GM12878 (cell line): Measurements from ENCODE around the gene IMPACT. TPM values are rescaled to one million over a fixed set of nuclear protein-coding genes. Genes with fewer than 3 reads are reported as not detected.

Experiments
- ATAC-seq: fragments of 200-7000 bp; cut with Tn5 transposase; 3 replicates; pipeline ENCODE4 v1.9.1; 2020; ENCODE audit warnings: mild to moderate bottlenecking, moderate library complexity
- BruUV-seq: library from RNA; stranded (reverse); fragments of 400-500 nt; replicated peaks from 2 replicates; lab custom pipeline; 2021; lab: Mats Ljungman, UMichigan
- CTCF ChIA-PET: fragments of 300-600 bp; sonication (Branson Sonifier 250); formaldehyde crosslinking; extraction: SDS; loops from one replicate; lab custom pipeline; 2021; ENCODE audit warnings: inconsistent platforms; lab: Yijun Ruan, JAX
- POLR2A ChIA-PET: fragments of 350-600 bp; formaldehyde crosslinking; extraction: SDS; loops from one replicate; lab custom pipeline; 2021; ENCODE audit warnings: inconsistent platforms; lab: Charles Lee
- RAD21 ChIA-PET: fragments of 300-600 bp; sonication (Branson Sonifier 250); formaldehyde crosslinking; loops from one replicate; lab custom pipeline; 2023; ENCODE audit warnings: antibody characterized with exemption; ENCODE audit not compliant: unreplicated experiment; lab: Charles Lee
- SMC1A ChIA-PET: fragments of 300-600 bp; sonication (Branson Sonifier 250); formaldehyde crosslinking; loops from one replicate; lab custom pipeline; 2023; ENCODE audit not compliant: unreplicated experiment, uncharacterized antibody; lab: Charles Lee
- DNase-seq: peaks from one replicate; pipeline ENCODE4 v3.0.0-alpha.2; 2011; ENCODE audit warnings: low read depth, low spot score
- FAIRE-seq: peaks from 3 replicates; lab custom pipeline; 2011; peaks lifted over from hg19 to GRCh38; lab: Jason Lieb, UNC
- H2AFZ ChIP-seq: 2 replicates; pipeline ENCODE4 v1.6.0; 2011; ENCODE audit warnings: low read depth, low read length, control low read depth; ENCODE audit not compliant: control insufficient read depth
- H3K27ac ChIP-seq: 2 replicates; pipeline ENCODE4 v1.5.1; 2011; ENCODE audit warnings: control low read depth; ENCODE audit not compliant: control insufficient read depth, insufficient read depth
- H3K27me3 ChIP-seq, 2 experiments: replicated peaks in 1 of 2; 2 replicates each; pipeline versions ENCODE4 v1.6.0 to v1.6.1; 2011; ENCODE audit warnings: low read length in 1 of 2; ENCODE audit not compliant: control insufficient read depth in 2 of 2, insufficient read depth in 2 of 2
- H3K36me3 ChIP-seq, 2 experiments: 2 replicates each; pipeline ENCODE4 v1.5.1; 2011; ENCODE audit warnings: low read length in 1 of 2; ENCODE audit not compliant: control insufficient read depth in 2 of 2, insufficient read depth in 2 of 2
- H3K4me1 ChIP-seq: 2 replicates; pipeline ENCODE4 v1.6.1; 2011; ENCODE audit warnings: mild to moderate bottlenecking, low read length, moderate library complexity, mixed read lengths; ENCODE audit not compliant: control insufficient read depth, insufficient read depth
- H3K4me2 ChIP-seq: 2 replicates; pipeline ENCODE4 v1.6.0; 2011; ENCODE audit warnings: control low read depth; ENCODE audit not compliant: control insufficient read depth, insufficient read depth
- H3K4me3 ChIP-seq: fragments of 200-600 bp; sonication (generic); 2 replicates; pipeline ENCODE4 v1.5.1; 2016
- H3K79me2 ChIP-seq: 2 replicates; pipeline ENCODE4 v1.6.0; 2011; ENCODE audit warnings: low read length; ENCODE audit not compliant: control insufficient read depth, insufficient read depth
- H3K9ac ChIP-seq: 2 replicates; pipeline ENCODE4 v1.8.0; 2011; ENCODE audit warnings: low read length, control low read depth, mixed read lengths; ENCODE audit not compliant: control insufficient read depth, insufficient read depth
- H3K9me3 ChIP-seq: replicated peaks from 3 replicates; pipeline ENCODE4 v1.5.1; 2011; ENCODE audit warnings: mild to moderate bottlenecking, low read length; ENCODE audit not compliant: control insufficient read depth, insufficient read depth
- H4K20me1 ChIP-seq: 2 replicates; pipeline ENCODE4 v1.6.0; 2011; ENCODE audit not compliant: control insufficient read depth, insufficient read depth
- BACH1 ChIP-seq: fragments of 450-650 bp; IDR thresholded peaks from 2 replicates; pipeline ENCODE4 v1.6.1; 2017; ENCODE audit warnings: mild to moderate bottlenecking, borderline replicate concordance
- CHD1 ChIP-seq: IDR thresholded peaks from 2 replicates; pipeline ENCODE4 v1.6.1; 2012; ENCODE audit warnings: low read depth, low read length, improper control_type of control experiment
- MEF2B ChIP-seq: fragments of 450-650 bp; IDR thresholded peaks from 2 replicates; pipeline ENCODE4 v1.6.1; 2018; ENCODE audit warnings: mild to moderate bottlenecking, moderate library complexity; ENCODE audit not compliant: partially characterized antibody, poor library complexity, severe bottlenecking
- MXI1 ChIP-seq: fragments of 150-350 bp; IDR thresholded peaks from 2 replicates; pipeline ENCODE4 v1.6.1; 2011; ENCODE audit warnings: low read depth, mild to moderate bottlenecking, inconsistent platforms, low read length, improper control_type of control experiment
- NR2C1 ChIP-seq: fragments of 450-650 bp; IDR thresholded peaks from 2 replicates; pipeline ENCODE4 v1.6.1; 2017; ENCODE audit warnings: antibody characterized with exemption, mild to moderate bottlenecking, moderate library complexity
- RAD21 ChIP-seq: IDR thresholded peaks from 2 replicates; pipeline ENCODE4 v1.6.1; 2011; ENCODE audit warnings: mild to moderate bottlenecking, low read depth, low read length, moderate library complexity; ENCODE audit not compliant: insufficient read depth
- SIN3A ChIP-seq: IDR thresholded peaks from 2 replicates; pipeline ENCODE4 v1.6.1; 2012; ENCODE audit warnings: low read depth, low read length, improper control_type of control experiment
- SMAD1 ChIP-seq: fragments of 450-650 bp; IDR thresholded peaks from 2 replicates; pipeline ENCODE4 v1.6.1; 2018; ENCODE audit warnings: mild to moderate bottlenecking, low read depth; ENCODE audit not compliant: partially characterized antibody
- SP1 ChIP-seq: IDR thresholded peaks from one replicate; pipeline ENCODE4 v1.6.1; 2011; ENCODE audit warnings: low read depth, low read length
- ZNF24 ChIP-seq: fragments of 450-650 bp; IDR thresholded peaks from 2 replicates; pipeline ENCODE4 v1.6.1; 2017; ENCODE audit warnings: antibody characterized with exemption, mild to moderate bottlenecking
- WGBS: methylation state at CpG from one replicate; pipeline ENCODE4 v1.1.6; 2016; ENCODE audit warnings: low lambda C conversion rate; ENCODE audit not compliant: insufficient replicate concordance, insufficient coverage; ENCODE audit errors: missing lambda C conversion rate; 5-methylcytosine and 5-hydroxymethylcytosine counted together
- in situ Hi-C: fragments of 300-500 bp; cut with MboI; formaldehyde crosslinking; loops from 9 replicates; pipeline ENCODE4 v1.14.3; 2018; ENCODE audit warnings: mixed read lengths
- intact Hi-C: fragments of 100-400 bp; cut with micrococcal nuclease; formaldehyde crosslinking; loops from one replicate; pipeline ENCODE4 v1.14.2; 2022; ENCODE audit not compliant: unreplicated experiment
- polyA plus RNA-seq, 11 experiments: library from polyadenylated mRNA; depleted of rRNA in 4 of 11; unstranded in 6 of 11; stranded (reverse) in 5 of 11; fragments of >200 nt; fragmentation: Nextera tagmentation in 4 of 11; fragmentation: Illumina TruSeq in 1 of 11; extraction: Ambion mirVana in 4 of 11; extraction: Trizol in 1 of 11; gene quantifications; 1 replicate in 1 of 11; 2 replicates in 10 of 11; pipeline versions ENCODE4 v1.2.1 to v1.2.3, GENCODE V29; 2011 to 2016; ENCODE audit warnings: inconsistent platforms in 2 of 11, missing spikeins in 2 of 11, low read depth in 1 of 11
- total RNA-seq, 4 experiments: library from RNA; depleted of rRNA in 3 of 4; stranded (reverse); fragments of >200 nt in 3 of 4; fragmentation: Illumina TruSeq in 1 of 4; extraction: Trizol in 1 of 4; gene quantifications; 2 replicates each; pipeline versions ENCODE4 v1.2.1 to v1.2.3, GENCODE V29; 2013 to 2021
- TF ChIP-seq, protein P1 (sequence below): fragments of 450-650 bp; IDR thresholded peaks from 2 replicates; pipeline ENCODE4 v1.6.1; 2016; ENCODE audit warnings: mild to moderate bottlenecking, moderate library complexity, borderline replicate concordance
- TF ChIP-seq, protein P2 (sequence below): IDR thresholded peaks from 2 replicates; pipeline ENCODE4 v1.6.1; 2012; ENCODE audit warnings: low read depth, low read length, improper control_type of control experiment
- TF ChIP-seq, protein P3 (sequence below): fragments of 450-650 bp; formaldehyde crosslinking; IDR thresholded peaks from 2 replicates; pipeline ENCODE4 v1.4.0; 2022; ENCODE audit warnings: mild to moderate bottlenecking, moderate library complexity
- TF ChIP-seq, protein P4 (sequence below): fragments of 450-650 bp; IDR thresholded peaks from 2 replicates; pipeline ENCODE4 v1.6.1; 2017; ENCODE audit warnings: mild to moderate bottlenecking, low read depth, inconsistent platforms; ENCODE audit not compliant: poor library complexity, severe bottlenecking

The IMPACT gene
- total and polyA plus RNA-seq, 10 of the 15 experiments (the other 5 are each of a cell fraction or from before 2014, with no cell fraction given): 0.10 to 0.84 (median 0.53) TPM

DNA sequence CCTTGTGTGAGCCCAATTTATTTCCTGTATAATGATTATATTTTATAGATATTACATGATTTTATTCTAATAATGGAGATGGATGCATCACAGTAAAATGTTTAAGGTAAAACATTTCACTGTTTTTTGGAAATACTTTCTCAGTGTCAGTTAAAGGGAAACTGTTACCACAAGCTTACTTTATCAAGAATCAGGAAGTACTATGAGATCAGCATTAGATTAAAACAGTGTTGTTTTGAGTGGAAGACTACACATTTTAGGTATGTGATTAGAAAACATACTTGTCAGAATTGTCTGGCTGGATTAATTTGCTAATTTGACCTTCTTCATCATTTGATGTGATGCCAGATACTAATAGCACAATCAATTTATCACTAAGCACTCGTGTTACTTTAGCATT is 33.9 kb downstream of the IMPACT start, which contains the start of gene HRH4:
Gene HRH4 (plus strand): TSS at position 250 of the 400 bp plus-strand sequence. CDS start 92 bp downstream, at position 342.
- ChIA-PET CTCF (interaction anchor here (0.6 to 1.7 kb wide), 3 partner anchors 20 to 29 kb away, joined by 3 to 8 read pairs (median 4); no protein-coding TSS in a partner anchor), SMC1A (interaction anchor here (0.9 to 1.4 kb wide), 2 partner anchors 13 to 29 kb away, joined by 3 to 6 read pairs; no protein-coding TSS in a partner anchor), RAD21 (no interaction called here), POLR2A (no interaction called here)
- Histone ChIP-seq H4K20me1 (no peaks in the 10 kb centered on the region), H3K4me1 (0 out of 2 replicates have a peak, but pooled peaks cover 4% of the 10 kb centered on the region), H3K79me2 (no peaks in the 10 kb centered on the region), H3K27me3 (peaks cover 1 to 2% of the 10 kb centered on the region in 2 experiments; a peak in 2 of 4 replicates), H3K36me3 (no peaks in the 10 kb centered on the region), H3K4me2 (no peak within 1 kb of the TSS), H3K4me3 (no peak within 1 kb of the TSS), H2AFZ (no peak within 1 kb of the TSS), H3K27ac (no peak within 1 kb of the TSS), H3K9ac (no peak within 1 kb of the TSS), H3K9me3 (no peaks in the 10 kb centered on the region)
- DNase-seq (no peak), FAIRE-seq (no peak), ATAC-seq (no peak)
- no TSS peak for BruUV-seq
- in situ Hi-C loops: no loop called here
- intact Hi-C loops: no loop called here
- WGBS: 0% methylated on average over 1 of the region's 1 CpG
- TF ChIP-seq MEF2B: no peak
- TF ChIP-seq, protein P1, sequence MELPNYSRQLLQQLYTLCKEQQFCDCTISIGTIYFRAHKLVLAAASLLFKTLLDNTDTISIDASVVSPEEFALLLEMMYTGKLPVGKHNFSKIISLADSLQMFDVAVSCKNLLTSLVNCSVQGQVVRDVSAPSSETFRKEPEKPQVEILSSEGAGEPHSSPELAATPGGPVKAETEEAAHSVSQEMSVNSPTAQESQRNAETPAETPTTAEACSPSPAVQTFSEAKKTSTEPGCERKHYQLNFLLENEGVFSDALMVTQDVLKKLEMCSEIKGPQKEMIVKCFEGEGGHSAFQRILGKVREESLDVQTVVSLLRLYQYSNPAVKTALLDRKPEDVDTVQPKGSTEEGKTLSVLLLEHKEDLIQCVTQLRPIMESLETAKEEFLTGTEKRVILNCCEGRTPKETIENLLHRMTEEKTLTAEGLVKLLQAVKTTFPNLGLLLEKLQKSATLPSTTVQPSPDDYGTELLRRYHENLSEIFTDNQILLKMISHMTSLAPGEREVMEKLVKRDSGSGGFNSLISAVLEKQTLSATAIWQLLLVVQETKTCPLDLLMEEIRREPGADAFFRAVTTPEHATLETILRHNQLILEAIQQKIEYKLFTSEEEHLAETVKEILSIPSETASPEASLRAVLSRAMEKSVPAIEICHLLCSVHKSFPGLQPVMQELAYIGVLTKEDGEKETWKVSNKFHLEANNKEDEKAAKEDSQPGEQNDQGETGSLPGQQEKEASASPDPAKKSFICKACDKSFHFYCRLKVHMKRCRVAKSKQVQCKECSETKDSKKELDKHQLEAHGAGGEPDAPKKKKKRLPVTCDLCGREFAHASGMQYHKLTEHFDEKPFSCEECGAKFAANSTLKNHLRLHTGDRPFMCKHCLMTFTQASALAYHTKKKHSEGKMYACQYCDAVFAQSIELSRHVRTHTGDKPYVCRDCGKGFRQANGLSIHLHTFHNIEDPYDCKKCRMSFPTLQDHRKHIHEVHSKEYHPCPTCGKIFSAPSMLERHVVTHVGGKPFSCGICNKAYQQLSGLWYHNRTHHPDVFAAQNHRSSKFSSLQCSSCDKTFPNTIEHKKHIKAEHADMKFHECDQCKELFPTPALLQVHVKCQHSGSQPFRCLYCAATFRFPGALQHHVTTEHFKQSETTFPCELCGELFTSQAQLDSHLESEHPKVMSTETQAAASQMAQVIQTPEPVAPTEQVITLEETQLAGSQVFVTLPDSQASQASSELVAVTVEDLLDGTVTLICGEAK: no peak
- TF ChIP-seq, protein P2, sequence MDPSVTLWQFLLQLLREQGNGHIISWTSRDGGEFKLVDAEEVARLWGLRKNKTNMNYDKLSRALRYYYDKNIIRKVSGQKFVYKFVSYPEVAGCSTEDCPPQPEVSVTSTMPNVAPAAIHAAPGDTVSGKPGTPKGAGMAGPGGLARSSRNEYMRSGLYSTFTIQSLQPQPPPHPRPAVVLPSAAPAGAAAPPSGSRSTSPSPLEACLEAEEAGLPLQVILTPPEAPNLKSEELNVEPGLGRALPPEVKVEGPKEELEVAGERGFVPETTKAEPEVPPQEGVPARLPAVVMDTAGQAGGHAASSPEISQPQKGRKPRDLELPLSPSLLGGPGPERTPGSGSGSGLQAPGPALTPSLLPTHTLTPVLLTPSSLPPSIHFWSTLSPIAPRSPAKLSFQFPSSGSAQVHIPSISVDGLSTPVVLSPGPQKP: no peak
- TF ChIP-seq MXI1: no peak
- TF ChIP-seq, protein P3, sequence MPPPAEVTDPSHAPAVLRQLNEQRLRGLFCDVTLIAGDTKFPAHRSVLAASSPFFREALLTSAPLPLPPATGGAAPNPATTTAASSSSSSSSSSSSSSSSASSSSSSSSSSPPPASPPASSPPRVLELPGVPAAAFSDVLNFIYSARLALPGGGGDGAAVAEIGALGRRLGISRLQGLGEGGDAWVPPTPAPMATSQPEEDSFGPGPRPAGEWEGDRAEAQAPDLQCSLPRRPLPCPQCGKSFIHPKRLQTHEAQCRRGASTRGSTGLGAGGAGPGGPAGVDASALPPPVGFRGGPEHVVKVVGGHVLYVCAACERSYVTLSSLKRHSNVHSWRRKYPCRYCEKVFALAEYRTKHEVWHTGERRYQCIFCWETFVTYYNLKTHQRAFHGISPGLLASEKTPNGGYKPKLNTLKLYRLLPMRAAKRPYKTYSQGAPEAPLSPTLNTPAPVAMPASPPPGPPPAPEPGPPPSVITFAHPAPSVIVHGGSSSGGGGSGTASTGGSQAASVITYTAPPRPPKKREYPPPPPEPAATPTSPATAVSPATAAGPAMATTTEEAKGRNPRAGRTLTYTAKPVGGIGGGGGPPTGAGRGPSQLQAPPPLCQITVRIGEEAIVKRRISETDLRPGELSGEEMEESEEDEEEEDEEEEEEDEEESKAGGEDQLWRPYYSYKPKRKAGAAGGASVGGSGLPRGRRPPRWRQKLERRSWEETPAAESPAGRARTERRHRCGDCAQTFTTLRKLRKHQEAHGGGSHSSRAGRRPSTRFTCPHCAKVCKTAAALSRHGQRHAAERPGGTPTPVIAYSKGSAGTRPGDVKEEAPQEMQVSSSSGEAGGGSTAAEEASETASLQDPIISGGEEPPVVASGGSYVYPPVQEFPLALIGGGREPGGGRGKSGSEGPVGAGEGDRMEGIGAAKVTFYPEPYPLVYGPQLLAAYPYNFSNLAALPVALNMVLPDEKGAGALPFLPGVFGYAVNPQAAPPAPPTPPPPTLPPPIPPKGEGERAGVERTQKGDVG (CRISPR knock-in tag): no peak
- TF ChIP-seq NR2C1: no peak
- no peak for TF ChIP-seq BACH1
- TF ChIP-seq CHD1: no peak
- TF ChIP-seq ZNF24: no peak
- no peak for TF ChIP-seq SMAD1
- TF ChIP-seq, protein P4, sequence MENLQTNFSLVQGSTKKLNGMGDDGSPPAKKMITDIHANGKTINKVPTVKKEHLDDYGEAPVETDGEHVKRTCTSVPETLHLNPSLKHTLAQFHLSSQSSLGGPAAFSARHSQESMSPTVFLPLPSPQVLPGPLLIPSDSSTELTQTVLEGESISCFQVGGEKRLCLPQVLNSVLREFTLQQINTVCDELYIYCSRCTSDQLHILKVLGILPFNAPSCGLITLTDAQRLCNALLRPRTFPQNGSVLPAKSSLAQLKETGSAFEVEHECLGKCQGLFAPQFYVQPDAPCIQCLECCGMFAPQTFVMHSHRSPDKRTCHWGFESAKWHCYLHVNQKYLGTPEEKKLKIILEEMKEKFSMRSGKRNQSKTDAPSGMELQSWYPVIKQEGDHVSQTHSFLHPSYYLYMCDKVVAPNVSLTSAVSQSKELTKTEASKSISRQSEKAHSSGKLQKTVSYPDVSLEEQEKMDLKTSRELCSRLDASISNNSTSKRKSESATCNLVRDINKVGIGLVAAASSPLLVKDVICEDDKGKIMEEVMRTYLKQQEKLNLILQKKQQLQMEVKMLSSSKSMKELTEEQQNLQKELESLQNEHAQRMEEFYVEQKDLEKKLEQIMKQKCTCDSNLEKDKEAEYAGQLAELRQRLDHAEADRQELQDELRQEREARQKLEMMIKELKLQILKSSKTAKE: no peak
- TF ChIP-seq SIN3A: no peak
- TF ChIP-seq RAD21: no peak
- TF ChIP-seq SP1: no peak
